ENCODE data around the gene TBX2. TPM values are rescaled to one million over a fixed set of nuclear protein-coding genes. Genes with fewer than 3 reads are reported as not detected.
A peak's percentile ranks its signal among the peaks of the same experiment; 100 is the strongest.

Gene TBX2
- total and polyA plus RNA-seq, 2 of the 13 experiments (the other 11 are each of a cell fraction or from before 2014, with no cell fraction given): 2.8 to 15.3 TPM

- no peak for TF ChIP-seq JUNB (CRISPR knock-in tag; IDR thresholded peaks at IDR 0.05; ENCODE audit: borderline replicate concordance)
- TF ChIP-seq POLR2AphosphoS5 (IDR thresholded peaks at IDR 0.05; ENCODE audit: low read depth, low read length): no peak
- TF ChIP-seq ZKSCAN1 (IDR thresholded peaks at IDR 0.05; ENCODE audit: low read length): no peak
- TF ChIP-seq ZNF629 (CRISPR knock-in tag; conservative IDR thresholded peaks at IDR 0.05): 0 out of 2 replicates have a peak, but pooled peaks have one; percentile 30
- peak; percentile 51; the same call in 1 of the 2 replicates for TF ChIP-seq ZNF292 (CRISPR knock-in tag; IDR thresholded peaks at IDR 0.05; ENCODE audit: borderline replicate concordance, low read depth)
- no peak for TF ChIP-seq ZNF468 (CRISPR knock-in tag; IDR thresholded peaks at IDR 0.05)
- TF ChIP-seq ZNF720 (CRISPR knock-in tag; IDR thresholded peaks at IDR 0.05): 0 out of 2 replicates have a peak, but pooled peaks have one; percentile 19
- TF ChIP-seq SRSF1 (optimal IDR thresholded peaks at IDR 0.05; ENCODE audit: low read depth, low read length): no peak
- TF ChIP-seq CBX2 (IDR thresholded peaks at IDR 0.05; ENCODE audit: low read depth, low read length): no peak
- TF ChIP-seq CBX2 (CRISPR knock-in tag; IDR thresholded peaks at IDR 0.05; ENCODE audit: low read depth): no peak
- peak; percentile 17; the same call in 1 of the 2 replicates for TF ChIP-seq HNF1A (IDR thresholded peaks at IDR 0.05; ENCODE audit: low read depth)
- TF ChIP-seq HNF1A (CRISPR knock-in tag; IDR thresholded peaks at IDR 0.05; ENCODE audit: borderline replicate concordance): peak; percentile 89
- TF ChIP-seq SAP130 (CRISPR knock-in tag; IDR thresholded peaks at IDR 0.05; ENCODE audit: low read depth): peak; percentile 84
- 0 out of 2 replicates have a peak, but pooled peaks have one; percentile 60 for TF ChIP-seq ZNF567 (CRISPR knock-in tag; IDR thresholded peaks at IDR 0.05; ENCODE audit: borderline replicate concordance)
- no peak for TF ChIP-seq ATM (IDR thresholded peaks at IDR 0.05; ENCODE audit: borderline replicate concordance)
- TF ChIP-seq ZNF33B (CRISPR knock-in tag; IDR thresholded peaks at IDR 0.05): peak; percentile 59; the same call in 1 of the 2 replicates
- TF ChIP-seq ZNF652 (CRISPR knock-in tag; IDR thresholded peaks at IDR 0.05; ENCODE audit: borderline replicate concordance, low read depth): no peak
- TF ChIP-seq ATF3 (CRISPR knock-in tag; IDR thresholded peaks at IDR 0.05): peak; percentile 65; the same call in 1 of the 2 replicates
- no peak for TF ChIP-seq AGO2 (optimal IDR thresholded peaks at IDR 0.05; ENCODE audit: low read depth, low read length)
- TF ChIP-seq RAD51 (IDR thresholded peaks at IDR 0.05; ENCODE audit: borderline replicate concordance): no peak
- TF ChIP-seq ZNF225 (CRISPR knock-in tag; IDR thresholded peaks at IDR 0.05): no peak
- TF ChIP-seq ZBTB7B (CRISPR knock-in tag; IDR thresholded peaks at IDR 0.05): peak; percentile 88; the same call in 1 of the 2 replicates
- TF ChIP-seq ZFP36L2 (CRISPR knock-in tag; IDR thresholded peaks at IDR 0.05): no peak
- no peak for TF ChIP-seq TIGD3 (CRISPR knock-in tag; IDR thresholded peaks at IDR 0.05; ENCODE audit: borderline replicate concordance)
These were observed 32.8 kb upstream of the TBX2 start (continued) for GRCh38 chr17:61366715-61367413.
